PC-3 (cell line): Measurements from ENCODE around the gene VAV3. TPM values are rescaled to one million over a fixed set of nuclear protein-coding genes. Genes with fewer than 3 reads are reported as not detected.
"Not testable (repeated sequence)": the region's sequence is repeated elsewhere in the genome, so short reads cannot be mapped to it uniquely, and the experiment has no call there.

ENCODE experiments used
- ATAC-seq: fragments of 200-7000 bp; cut with Tn5 transposase; 2 replicates; pipeline ENCODE4 v1.9.1; 2020; ENCODE audit warnings: mild to moderate bottlenecking, moderate library complexity
- BruUV-seq: library from RNA; stranded (reverse); fragments of 400-500 nt; replicated peaks from 2 replicates; lab custom pipeline; 2021; lab: Mats Ljungman, UMichigan
- CTCF ChIA-PET: fragments of 300-600 bp; sonication (Branson Sonifier 250); formaldehyde crosslinking; loops from one replicate; lab custom pipeline; 2022; ENCODE audit warnings: antibody characterized with exemption; lab: Charles Lee
- POLR2A ChIA-PET: fragments of 300-600 bp; sonication (Branson Sonifier 250); formaldehyde crosslinking; loops from one replicate; lab custom pipeline; 2022; ENCODE audit warnings: antibody characterized with exemption; ENCODE audit not compliant: unreplicated experiment; lab: Charles Lee
- DNase-seq: peaks from one replicate; pipeline ENCODE4 v3.0.0-alpha.2; 2015
- H2AFZ ChIP-seq: fragments of 300-600 bp; sonication (generic); 2 replicates; pipeline ENCODE4 v1.6.0; 2016; ENCODE audit warnings: antibody characterized with exemption, low read length
- H3F3A ChIP-seq: fragments of 300-600 bp; sonication (generic); one replicate; pipeline ENCODE4 v1.6.0; 2017; ENCODE audit warnings: antibody characterized with exemption, low read length, control low read depth, mild to moderate bottlenecking; ENCODE audit not compliant: unreplicated experiment
- H3K27ac ChIP-seq: fragments of 300-600 bp; sonication (generic); 2 replicates; pipeline ENCODE4 v1.5.1; 2016; ENCODE audit warnings: mild to moderate bottlenecking, low read length
- H3K27me3 ChIP-seq: fragments of 300-600 bp; sonication (generic); 2 replicates; pipeline ENCODE4 v1.6.1; 2016; ENCODE audit warnings: low read length, mixed read lengths
- H3K36me3 ChIP-seq: fragments of 300-600 bp; sonication (generic); 2 replicates; pipeline ENCODE4 v1.6.1; 2016; ENCODE audit warnings: low read depth, mixed run types, low read length, mixed read lengths
- H3K4me1 ChIP-seq: fragments of 300-600 bp; sonication (generic); 2 replicates; pipeline ENCODE4 v1.5.1; 2016; ENCODE audit warnings: low read length; ENCODE audit not compliant: insufficient read depth
- H3K4me2 ChIP-seq: fragments of 300-600 bp; sonication (generic); 2 replicates; pipeline ENCODE4 v1.6.0; 2016; ENCODE audit warnings: low read length
- H3K4me3 ChIP-seq: fragments of 300-600 bp; sonication (generic); 2 replicates; pipeline ENCODE4 v1.5.1; 2016; ENCODE audit warnings: mild to moderate bottlenecking, low read length, mixed read lengths
- H3K79me2 ChIP-seq: fragments of 300-600 bp; sonication (generic); 2 replicates; pipeline ENCODE4 v1.6.1; 2017; ENCODE audit warnings: low read length, mixed read lengths
- H3K9ac ChIP-seq: fragments of 300-600 bp; sonication (generic); 2 replicates; pipeline ENCODE4 v1.6.0; 2016; ENCODE audit warnings: mild to moderate bottlenecking, low read length
- H3K9me2 ChIP-seq: fragments of 300-600 bp; sonication (generic); replicated peaks from 2 replicates; pipeline ENCODE4 v1.6.1; 2016; ENCODE audit warnings: mixed run types, low read length, mixed read lengths
- H3K9me3 ChIP-seq: fragments of 300-600 bp; sonication (generic); 2 replicates; pipeline ENCODE4 v1.6.1; 2016; ENCODE audit warnings: low read length, mixed read lengths
- H4K20me1 ChIP-seq: fragments of 300-600 bp; sonication (generic); 2 replicates; pipeline ENCODE4 v1.6.1; 2016; ENCODE audit warnings: low read length, mixed read lengths
- CTCF ChIP-seq: fragments of 300-600 bp; sonication (generic); conservative IDR thresholded peaks from 2 replicates; pipeline ENCODE4 v1.5.1; 2017; ENCODE audit warnings: antibody characterized with exemption, low read depth, mild to moderate bottlenecking, low read length
- EZH2 ChIP-seq: fragments of 300-600 bp; sonication (generic); IDR thresholded peaks from one replicate; pipeline ENCODE4 v1.6.1; 2017; ENCODE audit warnings: antibody characterized with exemption, mild to moderate bottlenecking, low read length; ENCODE audit not compliant: unreplicated experiment
- EZH2phosphoT487 ChIP-seq: fragments of 300-600 bp; sonication (generic); IDR thresholded peaks from 2 replicates; pipeline ENCODE4 v1.6.1; 2018; ENCODE audit warnings: mild to moderate bottlenecking, antibody characterized with exemption, low read length, borderline replicate concordance
- intact Hi-C: fragments of 100-400 bp; cut with micrococcal nuclease; formaldehyde crosslinking; loops from 2 replicates; pipeline ENCODE4 v1.9.0; 2023
- total RNA-seq: library from RNA; depleted of rRNA; stranded (reverse); fragments of >200 nt; gene quantifications from 2 replicates; pipeline ENCODE4 v1.2.3, GENCODE V29; 2014

Gene VAV3
- total RNA-seq, 1 experiment from 2014 or later = 0.73 TPM

- Histone ChIP-seq H3K9me3 (no peaks in the 10 kb centered on the region), H3K4me1 (no peaks in the 10 kb centered on the region), H3K4me3 (no peak overlapping the region), H3K79me2 (no peaks in the 10 kb centered on the region), H4K20me1 (no peaks in the 10 kb centered on the region), H3K36me3 (no peaks in the 10 kb centered on the region), H3K4me2 (no peak overlapping the region), H3F3A (no peaks in the 10 kb centered on the region), H3K27me3 (no peaks in the 10 kb centered on the region), H3K9ac (no peak overlapping the region), H3K27ac (no peak overlapping the region), H2AFZ (no peak overlapping the region), H3K9me2 (no peaks in the 10 kb centered on the region)
- no peak for ATAC-seq
- BruUV-seq = no TSS peak
- CTCF ChIA-PET = no interaction called here
- no peak for DNase-seq
- no peak for TF ChIP-seq EZH2phosphoT487
- no peak for TF ChIP-seq EZH2
- no peak for TF ChIP-seq CTCF
- POLR2A ChIA-PET = no interaction called here
- intact Hi-C loops = no loop called here
These were observed 69.4 kb downstream of the VAV3 start for GRCh38 chr1:107895403-107896191.

- no peaks in the 10 kb centered on the region for H3K9me2 ChIP-seq
- H2AFZ ChIP-seq = no peak overlapping the region
- TF ChIP-seq CTCF (no peak), EZH2phosphoT487 (no peak), EZH2 (no peak)
- no peaks in the 10 kb centered on the region for H3K36me3 ChIP-seq
- H3K9me3 ChIP-seq = no peaks in the 10 kb centered on the region
- no peak overlapping the region for H3K4me3 ChIP-seq
- no peaks in the 10 kb centered on the region for H3K4me1 ChIP-seq
- no TSS peak for BruUV-seq
- H3F3A ChIP-seq = no peaks in the 10 kb centered on the region
- no peaks in the 10 kb centered on the region for H3K79me2 ChIP-seq
- DNase-seq (no peak), ATAC-seq (no peak)
- no peak overlapping the region for H3K4me2 ChIP-seq
- H3K9ac ChIP-seq = no peak overlapping the region
- POLR2A ChIA-PET = no interaction called here
- no peaks in the 10 kb centered on the region for H3K27me3 ChIP-seq
- CTCF ChIA-PET = no interaction called here
- intact Hi-C loops = no loop called here
- no peaks in the 10 kb centered on the region for H4K20me1 ChIP-seq
- no peak overlapping the region for H3K27ac ChIP-seq
These were observed 70.4 kb downstream of the VAV3 start for GRCh38 chr1:107894605-107895004.

- POLR2A ChIA-PET, H3K9ac ChIP-seq, H3K9me2 ChIP-seq, H3K27me3 ChIP-seq, H3K4me3 ChIP-seq, CTCF ChIA-PET, H3K27ac ChIP-seq, ATAC-seq, H3K9me3 ChIP-seq, H3K4me1 ChIP-seq, H3K4me2 ChIP-seq, H3F3A ChIP-seq, intact Hi-C loops, BruUV-seq, H3K36me3 ChIP-seq, H4K20me1 ChIP-seq, H2AFZ ChIP-seq, DNase-seq, H3K79me2 ChIP-seq: not testable (repeated sequence)
These were observed 71.6 kb downstream of the VAV3 start for GRCh38 chr1:107893350-107893749.
